Occipital lobe (tissue), 2 donors: Measurements from ENCODE around the gene GPAT3. TPM values are rescaled to one million over a fixed set of nuclear protein-coding genes. Genes with fewer than 3 reads are reported as not detected.
"Not testable (repeated sequence)": the region's sequence is repeated elsewhere in the genome, so short reads cannot be mapped to it uniquely, and the experiment has no call there.

Source experiments
- DNase-seq: peaks from one replicate; lab custom pipeline; 2025; lab: John Stamatoyannopoulos, UW
- total RNA-seq: library from RNA; depleted of rRNA; stranded (reverse); fragments of >200 nt; gene quantifications from one replicate; pipeline ENCODE4 v1.2.3, GENCODE V29; 2014

GPAT3 gene
- total RNA-seq, 1 donor from 2014 or later = not detected

- no peak for DNase-seq
These were observed 16.2 kb downstream of the GPAT3 start for GRCh38 chr4:83552083-83552482.

- DNase-seq = no peak
These were observed 17.0 kb downstream of the GPAT3 start for GRCh38 chr4:83552924-83553323.

GRCh38 chr4:83556006-83556707 lies 20.2 kb downstream of the GPAT3 start:
- DNase-seq = no peak

- DNase-seq = no peak
These were observed 20.9 kb downstream of the GPAT3 start for GRCh38 chr4:83556816-83557215.

DNA sequence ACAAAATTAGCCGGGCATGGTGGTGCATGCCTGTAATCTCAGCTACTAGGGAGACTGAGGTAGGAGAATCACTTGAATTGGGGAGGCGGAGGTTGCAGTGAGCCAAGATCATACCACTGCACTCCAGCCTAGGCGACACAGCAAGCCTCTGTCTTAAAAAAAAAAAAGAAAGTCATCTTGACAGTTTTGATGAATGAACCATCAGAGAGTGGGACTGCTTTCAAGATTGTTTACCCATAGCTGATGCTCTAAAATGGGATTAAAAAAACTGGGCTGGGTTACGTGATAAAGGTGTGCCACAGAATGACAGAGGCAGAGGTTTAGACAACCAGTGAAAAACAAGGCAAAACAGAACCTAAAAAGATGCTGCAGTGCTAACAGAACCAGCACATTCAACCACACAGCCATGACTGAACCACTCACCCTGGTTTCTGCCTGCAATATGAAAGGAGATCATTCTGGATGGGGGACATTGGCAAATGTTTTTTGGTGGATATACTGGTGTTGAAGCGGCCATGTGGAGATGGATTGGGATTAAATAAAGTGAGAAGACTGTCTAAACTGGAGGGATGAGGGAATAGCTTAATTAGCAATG lies 22.2 kb downstream of the GPAT3 start:
- no peak for DNase-seq

DNA sequence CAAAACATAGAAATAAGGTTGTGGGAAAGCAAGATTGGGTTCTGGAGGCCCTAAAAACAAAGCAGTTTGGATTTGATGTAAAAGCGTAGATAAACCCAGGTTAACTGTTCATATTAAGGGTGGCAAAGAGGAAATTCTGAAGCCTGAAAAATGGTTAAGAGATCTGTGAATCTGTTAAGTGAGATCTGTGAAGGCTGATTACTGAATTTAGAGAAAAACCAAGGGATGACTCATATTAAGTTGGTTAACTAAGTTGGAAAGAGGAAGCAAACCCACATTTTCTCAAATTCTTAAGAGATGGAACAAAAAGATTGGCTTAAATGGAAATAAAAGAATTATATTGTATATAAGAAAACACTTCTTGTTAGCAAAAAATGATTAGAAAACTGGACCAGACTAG lies 22.8 kb downstream of the GPAT3 start:
- DNase-seq = no peak

DNA sequence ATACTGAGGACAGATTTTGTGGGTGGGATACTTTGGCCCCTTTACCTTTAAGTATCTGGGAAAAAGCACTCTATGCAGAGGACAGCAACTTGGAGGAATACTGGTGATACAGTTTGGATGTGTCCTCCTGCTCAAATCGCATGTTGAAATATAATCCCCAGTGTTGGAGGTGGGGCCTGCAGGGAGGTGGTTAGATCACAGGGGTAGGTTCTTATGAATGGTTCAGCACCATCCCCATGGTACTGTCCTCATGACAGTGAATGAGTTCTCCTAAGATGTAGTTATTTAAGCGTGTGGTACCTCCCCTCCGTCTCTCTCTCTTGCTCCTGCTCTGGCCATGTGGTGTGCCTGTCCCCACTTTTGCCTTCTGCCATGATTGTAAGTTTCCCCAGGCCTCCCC lies 24.6 kb downstream of the GPAT3 start:
- DNase-seq = no peak

DNA sequence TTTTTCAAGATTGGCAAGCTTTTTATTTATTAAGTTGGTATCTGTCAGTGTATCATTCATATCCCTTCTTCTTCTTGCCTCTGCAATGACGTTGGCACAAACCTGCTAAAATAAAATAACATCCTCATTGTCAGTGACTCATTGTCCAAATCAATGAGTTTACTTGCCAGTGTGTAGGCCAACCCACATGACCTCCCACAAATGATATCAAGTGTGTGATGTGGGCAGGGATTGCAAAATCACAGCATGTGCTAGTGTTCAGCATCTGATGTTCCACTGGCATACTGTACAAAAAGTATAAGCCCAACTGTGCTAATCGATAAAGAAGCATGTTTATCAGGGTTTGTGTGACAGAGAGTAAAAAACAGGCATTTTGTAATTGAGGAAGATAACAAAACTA lies 25.5 kb downstream of the GPAT3 start:
- no peak for DNase-seq

DNA sequence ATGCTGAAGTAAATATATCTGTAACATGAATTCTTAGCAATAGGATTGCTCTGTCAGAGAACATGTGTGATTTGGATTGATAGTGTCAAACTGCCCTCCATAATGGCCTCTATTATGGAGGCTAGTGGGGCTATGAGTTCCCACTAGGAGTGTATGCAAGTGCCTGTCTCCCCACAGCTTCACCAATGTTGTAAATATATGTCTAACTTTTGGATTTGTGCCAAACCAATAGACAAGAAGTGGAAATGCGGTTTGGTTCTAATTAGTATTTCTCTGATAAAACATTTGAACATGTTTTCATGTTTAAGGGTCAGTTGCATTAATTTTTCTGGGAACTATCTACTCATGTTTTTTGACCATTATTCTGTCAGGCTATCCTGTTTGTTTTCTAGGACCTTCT lies 28.1 kb downstream of the GPAT3 start:
- no peak for DNase-seq

GRCh38 chr4:83568062-83568461 lies 32.2 kb downstream of the GPAT3 start:
- DNase-seq = no peak

DNA sequence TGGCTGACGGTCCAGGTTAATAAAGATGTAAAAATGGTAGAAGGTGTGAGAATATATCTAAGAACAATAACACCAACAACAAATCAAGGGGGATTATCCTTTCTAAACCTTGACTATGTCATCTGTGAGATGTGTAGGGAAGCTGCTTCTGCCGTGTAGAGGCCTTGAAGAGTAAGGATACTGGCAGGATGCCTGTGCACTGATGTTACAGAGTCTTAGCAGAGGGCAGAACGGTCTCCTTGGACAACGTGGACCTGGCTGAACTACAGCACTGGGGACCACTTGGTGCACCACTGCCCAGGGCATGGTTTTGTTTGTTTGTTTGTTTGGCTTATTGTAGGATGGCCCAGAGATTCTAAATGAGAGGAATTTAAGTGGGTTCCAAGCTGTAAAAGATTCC lies 33.5 kb downstream of the GPAT3 start:
- DNase-seq = no peak

DNA sequence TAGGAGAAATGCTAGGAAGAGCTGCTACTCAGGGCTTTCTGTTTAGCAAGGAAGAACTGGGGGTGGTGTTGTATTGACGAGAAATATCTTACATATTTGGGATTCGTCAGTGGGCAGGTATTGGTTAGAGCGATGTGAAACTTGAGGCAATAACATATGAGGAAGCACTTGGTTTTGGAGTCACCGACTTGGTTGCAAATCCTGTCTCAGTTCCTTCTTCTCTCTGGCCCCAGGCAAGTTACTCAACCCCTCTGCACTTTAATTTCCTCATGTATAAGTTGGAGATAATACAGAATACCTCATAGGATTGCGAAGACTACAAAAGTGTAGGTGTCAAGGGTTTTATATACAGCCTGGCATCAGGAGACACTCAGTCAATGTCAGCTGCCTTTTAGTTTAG lies 34.1 kb downstream of the GPAT3 start:
- DNase-seq = no peak

- DNase-seq = no peak
These were observed 36.9 kb downstream of the GPAT3 start for GRCh38 chr4:83572848-83573247.

DNA sequence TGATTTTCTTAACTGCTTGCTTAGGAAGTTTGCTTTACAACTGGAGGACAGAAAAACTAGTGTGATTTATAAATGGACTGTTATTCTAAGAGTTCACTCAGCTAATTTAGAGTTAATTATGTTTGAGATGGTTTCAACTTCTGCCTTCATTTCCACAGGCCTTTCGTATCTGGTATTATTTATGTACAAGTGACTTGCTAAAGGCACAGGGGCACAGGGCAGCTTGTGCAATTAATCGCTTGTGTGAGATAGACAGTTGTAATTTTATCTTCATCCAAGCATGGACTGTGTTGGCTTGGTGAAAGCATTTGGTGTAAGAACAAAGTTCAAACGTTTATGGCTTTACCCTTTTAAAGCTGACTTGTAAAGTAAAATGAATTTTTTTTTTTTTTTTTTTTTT lies 38.3 kb downstream of the GPAT3 start:
- DNase-seq = no peak

DNA sequence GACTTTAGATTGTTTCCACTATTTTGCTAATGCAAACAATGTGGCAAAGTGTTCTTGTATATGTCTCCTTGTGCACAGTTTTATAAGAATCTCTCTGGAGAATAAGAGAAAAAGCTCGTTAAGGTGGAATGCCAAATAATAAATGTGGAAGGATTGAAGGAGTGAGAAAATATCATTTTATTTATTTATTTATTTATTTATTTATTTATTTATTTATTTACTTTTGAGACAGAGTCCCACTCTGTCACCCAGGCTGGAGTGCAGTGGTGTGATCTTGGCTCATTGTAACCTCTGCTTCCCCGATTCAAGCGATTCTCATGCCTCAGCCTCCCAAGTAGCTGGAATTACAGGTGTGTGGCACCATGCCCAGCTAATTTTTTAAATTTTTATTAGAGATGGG lies 40.3 kb downstream of the GPAT3 start:
- not testable (repeated sequence) for DNase-seq

DNA sequence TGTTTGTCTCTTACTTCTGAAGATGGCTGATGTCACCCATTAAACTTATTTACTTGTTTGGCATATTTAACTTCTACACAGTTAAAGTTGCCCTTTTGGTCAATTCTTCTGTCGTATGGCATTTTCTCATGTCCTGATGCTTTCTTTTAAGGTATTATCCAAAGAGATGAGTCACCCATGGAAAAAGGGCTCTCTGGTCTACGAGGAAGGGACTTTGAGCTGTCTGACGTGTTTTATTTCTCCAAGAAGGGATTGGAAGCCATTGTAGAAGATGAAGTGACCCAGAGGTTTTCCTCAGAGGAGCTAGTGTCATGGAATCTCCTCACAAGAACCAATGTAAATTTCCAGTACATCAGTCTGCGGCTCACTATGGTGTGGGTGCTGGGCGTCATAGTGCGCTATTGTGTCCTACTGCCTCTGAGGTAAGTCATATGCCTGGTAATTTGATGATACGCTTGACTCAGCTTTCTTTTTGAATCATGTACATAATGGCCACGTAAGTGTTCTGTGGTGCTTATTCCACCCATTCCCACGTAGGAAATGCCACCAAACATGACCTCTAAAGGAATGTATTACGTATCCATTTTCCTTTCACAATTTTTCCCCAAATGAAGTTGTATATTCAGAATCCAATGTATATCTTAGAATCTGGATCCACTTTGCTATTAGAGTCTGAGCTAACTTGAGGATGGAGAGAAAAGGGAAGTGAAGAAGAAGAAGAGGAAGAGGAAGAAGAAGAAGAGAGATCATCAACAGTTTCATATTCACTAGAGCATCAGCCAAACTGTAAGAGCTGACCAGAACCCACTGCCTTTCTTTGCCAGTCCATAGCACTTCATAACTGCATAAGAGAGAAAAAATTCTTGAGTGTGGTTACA lies 45.7 kb downstream of the GPAT3 start:
- no peak for DNase-seq

GRCh38 chr4:83582289-83582785 lies 46.4 kb downstream of the GPAT3 start:
- DNase-seq = no peak

- no peak for DNase-seq
These were observed 50.1 kb downstream of the GPAT3 start for GRCh38 chr4:83585982-83586508.

DNA sequence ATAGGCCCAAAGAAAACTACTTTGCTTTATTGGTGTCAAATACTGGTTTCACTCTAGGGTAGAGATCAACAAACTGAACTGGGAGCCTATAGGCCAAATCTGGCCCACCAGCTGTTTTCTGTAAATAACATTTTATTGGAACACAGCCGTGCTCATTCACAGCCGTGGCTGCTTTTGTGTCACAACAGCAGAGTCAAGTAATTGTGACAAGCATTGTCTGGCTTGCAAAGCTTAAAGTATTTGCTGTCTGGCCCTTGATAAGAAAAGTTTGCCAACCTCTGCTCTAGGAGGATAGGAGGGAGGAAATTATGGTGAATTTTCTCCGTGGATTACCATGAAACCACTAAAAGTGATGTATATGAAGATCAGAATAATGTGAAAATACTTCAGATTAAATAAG lies 53.4 kb downstream of the GPAT3 start:
- no peak for DNase-seq

DNA sequence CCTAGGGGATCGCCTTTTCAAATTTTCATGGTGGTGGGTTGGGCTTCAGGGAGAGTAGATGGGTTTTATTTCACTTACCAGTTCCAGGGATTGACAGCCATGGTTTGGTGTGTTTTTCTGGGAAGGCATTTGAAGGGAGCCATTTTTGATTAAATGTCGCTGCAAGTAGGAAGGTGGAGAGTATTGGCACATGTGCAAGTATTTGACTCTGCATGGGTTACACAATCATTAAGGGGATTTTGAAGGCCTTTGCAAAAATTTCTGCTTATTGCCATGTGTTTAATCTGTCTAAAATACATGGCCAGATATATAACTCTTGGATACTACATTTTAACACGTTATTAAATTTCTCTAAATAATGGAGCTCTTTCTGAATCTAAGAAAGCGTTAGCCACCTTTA lies 55.1 kb downstream of the GPAT3 start:
- DNase-seq = no peak

DNA sequence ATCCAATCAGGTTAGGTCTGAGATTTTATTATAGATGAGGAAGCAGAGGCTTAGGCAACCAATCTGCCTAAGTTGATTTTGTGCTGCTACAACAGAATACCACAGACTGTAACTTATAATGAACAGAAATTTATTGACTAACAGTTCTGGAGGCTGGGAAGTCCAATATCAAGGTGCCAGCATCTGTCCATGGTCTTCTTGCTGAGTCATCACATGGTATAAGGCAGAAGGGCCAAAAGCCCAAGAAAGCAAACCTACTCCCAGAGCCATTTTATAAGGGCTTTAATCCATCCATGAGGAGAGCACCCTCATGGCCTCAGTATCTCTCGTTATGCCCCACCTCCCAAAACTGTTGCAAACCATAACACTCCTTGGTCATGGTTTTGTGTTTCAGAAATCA lies 55.8 kb downstream of the GPAT3 start:
- no peak for DNase-seq

DNA sequence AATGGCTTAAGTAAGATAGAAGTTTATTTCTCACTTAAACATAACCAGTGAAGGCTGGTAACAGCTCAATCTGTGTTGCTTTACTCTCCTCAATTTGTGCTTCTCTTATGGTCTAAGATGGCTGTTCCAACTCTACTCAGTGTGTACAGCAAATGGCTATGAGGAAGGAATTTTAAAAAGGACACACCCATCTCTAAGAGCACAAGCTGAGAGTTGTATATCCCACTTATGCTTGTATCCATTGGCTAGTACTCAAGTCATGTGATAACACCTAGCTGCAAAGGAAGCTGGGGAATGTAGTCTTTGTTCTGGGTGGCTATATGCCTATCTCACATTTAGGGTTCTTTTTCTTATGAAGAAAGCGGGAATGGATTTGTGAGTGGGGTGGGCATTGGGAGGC lies 63.3 kb downstream of the GPAT3 start:
- DNase-seq = no peak
